WTC11 (cell line): Measurements from ENCODE around the gene HDAC9. TPM values are rescaled to one million over a fixed set of nuclear protein-coding genes. Genes with fewer than 3 reads are reported as not detected.

Source experiments
- ATAC-seq: fragments of 200-7000 bp; cut with Tn5 transposase; 2 replicates; pipeline ENCODE4 v1.10.0; 2021; ENCODE audit warnings: mild to moderate bottlenecking, moderate library complexity
- CTCF ChIA-PET: fragments of 300-600 bp; sonication (Branson Sonifier 250); formaldehyde crosslinking; loops from one replicate; lab custom pipeline; 2021; ENCODE audit warnings: antibody characterized with exemption; lab: Charles Lee
- POLR2A ChIA-PET: fragments of 350-600 bp; sonication (Branson Sonifier 250); formaldehyde crosslinking; loops from one replicate; lab custom pipeline; 2021; ENCODE audit warnings: antibody characterized with exemption; lab: Charles Lee
- DNase-seq: peaks from one replicate; pipeline ENCODE4 v3.0.0; 2021; ENCODE audit warnings: low spot score
- H3K27ac Mint-ChIP-seq: 2 replicates; pipeline ENCODE4 v1.8.0; 2021; ENCODE audit warnings: mixed read lengths
- H3K27me3 Mint-ChIP-seq: 2 replicates; pipeline ENCODE4 v1.8.0; 2021; ENCODE audit warnings: low read depth, mild to moderate bottlenecking, moderate library complexity, mixed read lengths
- H3K36me3 Mint-ChIP-seq: 2 replicates; pipeline ENCODE4 v1.8.0; 2021; ENCODE audit warnings: mixed read lengths
- H3K4me1 Mint-ChIP-seq: 2 replicates; pipeline ENCODE4 v1.8.0; 2022; ENCODE audit warnings: mixed read lengths
- H3K4me3 Mint-ChIP-seq: 2 replicates; pipeline ENCODE4 v1.8.0; 2021; ENCODE audit warnings: mild to moderate bottlenecking, moderate library complexity, mixed read lengths
- H3K9me3 Mint-ChIP-seq: 2 replicates; pipeline ENCODE4 v1.8.0; 2021; ENCODE audit warnings: mixed read lengths
- ATF2 ChIP-seq: sonication (generic); formaldehyde crosslinking; IDR thresholded peaks from 2 replicates; pipeline ENCODE4 v1.8.1; 2022; ENCODE audit warnings: low read depth, missing genetic modification reagents, borderline replicate concordance
- E2F4 ChIP-seq: sonication (generic); formaldehyde crosslinking; IDR thresholded peaks from 2 replicates; pipeline ENCODE4 v1.8.1; 2022; ENCODE audit warnings: low read depth, mild to moderate bottlenecking, moderate library complexity, missing genetic modification reagents, borderline replicate concordance
- ELF4 ChIP-seq: sonication (generic); formaldehyde crosslinking; IDR thresholded peaks from 2 replicates; pipeline ENCODE4 v1.8.1; 2022; ENCODE audit warnings: low read depth, mild to moderate bottlenecking, moderate library complexity, missing genetic modification reagents
- ESRRA ChIP-seq: sonication (generic); formaldehyde crosslinking; IDR thresholded peaks from 2 replicates; pipeline ENCODE4 v1.8.1; 2022; ENCODE audit warnings: mild to moderate bottlenecking, missing genetic modification reagents, borderline replicate concordance
- ETV6 ChIP-seq: sonication (generic); formaldehyde crosslinking; IDR thresholded peaks from 2 replicates; pipeline ENCODE4 v1.8.1; 2022; ENCODE audit warnings: mild to moderate bottlenecking, missing genetic modification reagents
- FOXJ3 ChIP-seq: sonication (generic); formaldehyde crosslinking; IDR thresholded peaks from 2 replicates; pipeline ENCODE4 v1.9.0; 2021; ENCODE audit warnings: missing genetic modification reagents, mild to moderate bottlenecking, borderline replicate concordance
- GTF2I ChIP-seq: fragments of 250-450 bp; sonication (Bioruptor Pico); conservative IDR thresholded peaks from 2 replicates; pipeline ENCODE4 v1.4.0; 2021; ENCODE audit warnings: mild to moderate bottlenecking
- HMGXB4 ChIP-seq: sonication (generic); formaldehyde crosslinking; IDR thresholded peaks from 2 replicates; pipeline ENCODE4 v1.8.1; 2023; ENCODE audit warnings: mild to moderate bottlenecking, moderate library complexity, missing genetic modification reagents
- JAZF1 ChIP-seq: fragments of 250-450 bp; sonication (Bioruptor Pico); IDR thresholded peaks from 2 replicates; pipeline ENCODE4 v1.9.0; 2021; ENCODE audit warnings: moderate library complexity, mild to moderate bottlenecking, inconsistent platforms
- KAT7 ChIP-seq: sonication (generic); formaldehyde crosslinking; IDR thresholded peaks from 2 replicates; pipeline ENCODE4 v1.8.1; 2023; ENCODE audit warnings: missing genetic modification reagents, mild to moderate bottlenecking, borderline replicate concordance
- OVOL2 ChIP-seq: fragments of 250-450 bp; sonication (Bioruptor Pico); IDR thresholded peaks from 2 replicates; pipeline ENCODE4 v1.9.0; 2021; ENCODE audit warnings: mild to moderate bottlenecking, borderline replicate concordance
- SMAD3 ChIP-seq: sonication (generic); formaldehyde crosslinking; IDR thresholded peaks from 2 replicates; pipeline ENCODE4 v1.8.0; 2022; ENCODE audit warnings: missing genetic modification reagents, mild to moderate bottlenecking, borderline replicate concordance
- SP1 ChIP-seq: sonication (generic); formaldehyde crosslinking; conservative IDR thresholded peaks from 2 replicates; pipeline ENCODE4 v1.8.1; 2022; ENCODE audit warnings: missing genetic modification reagents
- TCF7 ChIP-seq: sonication (generic); formaldehyde crosslinking; IDR thresholded peaks from 2 replicates; pipeline ENCODE4 v1.8.0; 2022; ENCODE audit warnings: mild to moderate bottlenecking, low read depth, missing genetic modification reagents, moderate library complexity
- TP53 ChIP-seq: sonication (generic); formaldehyde crosslinking; IDR thresholded peaks from 2 replicates; pipeline ENCODE4 v1.8.1; 2023; ENCODE audit warnings: mild to moderate bottlenecking, missing genetic modification reagents
- USF1 ChIP-seq: sonication (generic); formaldehyde crosslinking; IDR thresholded peaks from 2 replicates; pipeline ENCODE4 v1.8.0; 2022; ENCODE audit warnings: mild to moderate bottlenecking, missing genetic modification reagents
- ZBTB21 ChIP-seq: sonication (generic); formaldehyde crosslinking; IDR thresholded peaks from 2 replicates; pipeline ENCODE4 v1.8.1; 2023; ENCODE audit warnings: mild to moderate bottlenecking, missing genetic modification reagents, borderline replicate concordance
- total RNA-seq: library from RNA; stranded (reverse); gene quantifications from 3 replicates; pipeline ENCODE4 v1.2.3, GENCODE V29; 2021
- TF ChIP-seq, protein P1 (sequence below): fragments of 250-450 bp; sonication (Bioruptor Pico); IDR thresholded peaks from 2 replicates; pipeline ENCODE4 v1.8.0; 2021; ENCODE audit warnings: mild to moderate bottlenecking
- TF ChIP-seq, protein P2 (sequence below): sonication (generic); formaldehyde crosslinking; IDR thresholded peaks from 2 replicates; pipeline ENCODE4 v1.8.0; 2022; ENCODE audit warnings: mild to moderate bottlenecking, missing genetic modification reagents
- TF ChIP-seq, protein P3 (sequence below): fragments of 250-450 bp; sonication (Bioruptor Pico); IDR thresholded peaks from 2 replicates; pipeline ENCODE4 v1.9.0; 2021; ENCODE audit warnings: mild to moderate bottlenecking, borderline replicate concordance

Gene HDAC9
- total RNA-seq, 1 experiment from 2014 or later: 18.8 TPM

- no peaks in the 10 kb centered on the region for H3K9me3 Mint-ChIP-seq
- H3K4me1 Mint-ChIP-seq: peaks cover 5% of the 10 kb centered on the region
- H3K27ac Mint-ChIP-seq: no peak overlapping the region
- ATAC-seq (no peak), DNase-seq (no peak)
- POLR2A ChIA-PET: no interaction called here
- H3K36me3 Mint-ChIP-seq: no peaks in the 10 kb centered on the region
- CTCF ChIA-PET: no interaction called here
- no peaks in the 10 kb centered on the region for H3K27me3 Mint-ChIP-seq
- H3K4me3 Mint-ChIP-seq: no peak overlapping the region
- no peak for TF ChIP-seq TCF7 (CRISPR knock-in tag)
- TF ChIP-seq HMGXB4 (CRISPR knock-in tag): no peak
- TF ChIP-seq, protein P1, sequence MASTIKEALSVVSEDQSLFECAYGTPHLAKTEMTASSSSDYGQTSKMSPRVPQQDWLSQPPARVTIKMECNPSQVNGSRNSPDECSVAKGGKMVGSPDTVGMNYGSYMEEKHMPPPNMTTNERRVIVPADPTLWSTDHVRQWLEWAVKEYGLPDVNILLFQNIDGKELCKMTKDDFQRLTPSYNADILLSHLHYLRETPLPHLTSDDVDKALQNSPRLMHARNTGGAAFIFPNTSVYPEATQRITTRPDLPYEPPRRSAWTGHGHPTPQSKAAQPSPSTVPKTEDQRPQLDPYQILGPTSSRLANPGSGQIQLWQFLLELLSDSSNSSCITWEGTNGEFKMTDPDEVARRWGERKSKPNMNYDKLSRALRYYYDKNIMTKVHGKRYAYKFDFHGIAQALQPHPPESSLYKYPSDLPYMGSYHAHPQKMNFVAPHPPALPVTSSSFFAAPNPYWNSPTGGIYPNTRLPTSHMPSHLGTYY: no peak
- no peak for TF ChIP-seq ZBTB21 (CRISPR knock-in tag)
- TF ChIP-seq KAT7 (CRISPR knock-in tag): no peak
- TF ChIP-seq ESRRA (CRISPR knock-in tag): no peak
- TF ChIP-seq, protein P2, sequence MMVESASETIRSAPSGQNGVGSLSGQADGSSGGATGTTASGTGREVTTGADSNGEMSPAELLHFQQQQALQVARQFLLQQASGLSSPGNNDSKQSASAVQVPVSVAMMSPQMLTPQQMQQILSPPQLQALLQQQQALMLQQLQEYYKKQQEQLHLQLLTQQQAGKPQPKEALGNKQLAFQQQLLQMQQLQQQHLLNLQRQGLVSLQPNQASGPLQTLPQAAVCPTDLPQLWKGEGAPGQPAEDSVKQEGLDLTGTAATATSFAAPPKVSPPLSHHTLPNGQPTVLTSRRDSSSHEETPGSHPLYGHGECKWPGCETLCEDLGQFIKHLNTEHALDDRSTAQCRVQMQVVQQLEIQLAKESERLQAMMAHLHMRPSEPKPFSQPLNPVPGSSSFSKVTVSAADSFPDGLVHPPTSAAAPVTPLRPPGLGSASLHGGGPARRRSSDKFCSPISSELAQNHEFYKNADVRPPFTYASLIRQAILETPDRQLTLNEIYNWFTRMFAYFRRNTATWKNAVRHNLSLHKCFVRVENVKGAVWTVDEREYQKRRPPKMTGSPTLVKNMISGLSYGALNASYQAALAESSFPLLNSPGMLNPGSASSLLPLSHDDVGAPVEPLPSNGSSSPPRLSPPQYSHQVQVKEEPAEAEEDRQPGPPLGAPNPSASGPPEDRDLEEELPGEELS: no peak
- no peak for TF ChIP-seq SP1 (CRISPR knock-in tag)
- no peak for TF ChIP-seq JAZF1
- TF ChIP-seq OVOL2 (CRISPR knock-in tag): no peak
- TF ChIP-seq USF1 (CRISPR knock-in tag): no peak
- TF ChIP-seq E2F4 (CRISPR knock-in tag): no peak
- no peak for TF ChIP-seq FOXJ3 (CRISPR knock-in tag)
- TF ChIP-seq TP53 (CRISPR knock-in tag): no peak
- TF ChIP-seq, protein P3, sequence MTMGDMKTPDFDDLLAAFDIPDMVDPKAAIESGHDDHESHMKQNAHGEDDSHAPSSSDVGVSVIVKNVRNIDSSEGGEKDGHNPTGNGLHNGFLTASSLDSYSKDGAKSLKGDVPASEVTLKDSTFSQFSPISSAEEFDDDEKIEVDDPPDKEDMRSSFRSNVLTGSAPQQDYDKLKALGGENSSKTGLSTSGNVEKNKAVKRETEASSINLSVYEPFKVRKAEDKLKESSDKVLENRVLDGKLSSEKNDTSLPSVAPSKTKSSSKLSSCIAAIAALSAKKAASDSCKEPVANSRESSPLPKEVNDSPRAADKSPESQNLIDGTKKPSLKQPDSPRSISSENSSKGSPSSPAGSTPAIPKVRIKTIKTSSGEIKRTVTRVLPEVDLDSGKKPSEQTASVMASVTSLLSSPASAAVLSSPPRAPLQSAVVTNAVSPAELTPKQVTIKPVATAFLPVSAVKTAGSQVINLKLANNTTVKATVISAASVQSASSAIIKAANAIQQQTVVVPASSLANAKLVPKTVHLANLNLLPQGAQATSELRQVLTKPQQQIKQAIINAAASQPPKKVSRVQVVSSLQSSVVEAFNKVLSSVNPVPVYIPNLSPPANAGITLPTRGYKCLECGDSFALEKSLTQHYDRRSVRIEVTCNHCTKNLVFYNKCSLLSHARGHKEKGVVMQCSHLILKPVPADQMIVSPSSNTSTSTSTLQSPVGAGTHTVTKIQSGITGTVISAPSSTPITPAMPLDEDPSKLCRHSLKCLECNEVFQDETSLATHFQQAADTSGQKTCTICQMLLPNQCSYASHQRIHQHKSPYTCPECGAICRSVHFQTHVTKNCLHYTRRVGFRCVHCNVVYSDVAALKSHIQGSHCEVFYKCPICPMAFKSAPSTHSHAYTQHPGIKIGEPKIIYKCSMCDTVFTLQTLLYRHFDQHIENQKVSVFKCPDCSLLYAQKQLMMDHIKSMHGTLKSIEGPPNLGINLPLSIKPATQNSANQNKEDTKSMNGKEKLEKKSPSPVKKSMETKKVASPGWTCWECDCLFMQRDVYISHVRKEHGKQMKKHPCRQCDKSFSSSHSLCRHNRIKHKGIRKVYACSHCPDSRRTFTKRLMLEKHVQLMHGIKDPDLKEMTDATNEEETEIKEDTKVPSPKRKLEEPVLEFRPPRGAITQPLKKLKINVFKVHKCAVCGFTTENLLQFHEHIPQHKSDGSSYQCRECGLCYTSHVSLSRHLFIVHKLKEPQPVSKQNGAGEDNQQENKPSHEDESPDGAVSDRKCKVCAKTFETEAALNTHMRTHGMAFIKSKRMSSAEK (CRISPR knock-in tag): no peak
- TF ChIP-seq SMAD3 (CRISPR knock-in tag): no peak
- no peak for TF ChIP-seq ELF4 (CRISPR knock-in tag)
- no peak for TF ChIP-seq ATF2 (CRISPR knock-in tag)
- TF ChIP-seq GTF2I (CRISPR knock-in tag): no peak
- no peak for TF ChIP-seq ETV6 (CRISPR knock-in tag)
These were observed 130.5 kb downstream of the HDAC9 start for GRCh38 chr7:18626086-18626485.
